Measurements from ENCODE around the gene HMOX1.
A peak's percentile ranks its signal among the peaks of the same experiment; 100 is the strongest.

The HMOX1 gene

GRCh38 chr22:35401863-35402262 is 21.0 kb downstream of the HMOX1 start:
- DNase-seq (ENCODE audit: low read depth in 1 of 2, low spot score in 1 of 2): no peak

- DNase-seq (ENCODE audit: low read depth in 1 of 2, low spot score in 1 of 2): no peak
Observed at GRCh38 chr22:35403356-35403755, 22.5 kb downstream of the HMOX1 start.

GRCh38 chr22:35404176-35404575 is 23.3 kb downstream of the HMOX1 start:
- no peak for DNase-seq (ENCODE audit: low read depth in 1 of 2, low spot score in 1 of 2)

- no peak for DNase-seq (ENCODE audit: low read depth in 1 of 2, low spot score in 1 of 2)
Observed at GRCh38 chr22:35406443-35406842, 25.5 kb downstream of the HMOX1 start.

GRCh38 chr22:35407362-35407761 is 26.5 kb downstream of the HMOX1 start:
- DNase-seq (ENCODE audit: low read depth in 1 of 2, low spot score in 1 of 2): no peak

GRCh38 chr22:35409783-35410662 is 29.1 kb downstream of the HMOX1 start:
- DNase-seq (ENCODE audit: low read depth in 1 of 2, low spot score in 1 of 2): no peak

GRCh38 chr22:35410663-35411034 is 29.8 kb downstream of the HMOX1 start:
- DNase-seq (ENCODE audit: low read depth in 1 of 2, low spot score in 1 of 2): no peak

- no peak for DNase-seq (ENCODE audit: low read depth in 1 of 2, low spot score in 1 of 2)
Observed at GRCh38 chr22:35411102-35411501, 30.2 kb downstream of the HMOX1 start.

- no peak for DNase-seq (ENCODE audit: low read depth in 1 of 2, low spot score in 1 of 2)
Observed at GRCh38 chr22:35413624-35414023, 32.7 kb downstream of the HMOX1 start.

GRCh38 chr22:35417606-35418005 is 36.7 kb downstream of the HMOX1 start:
- no peak for DNase-seq (ENCODE audit: low read depth in 1 of 2, low spot score in 1 of 2)

GRCh38 chr22:35418088-35418487 is 37.2 kb downstream of the HMOX1 start:
- DNase-seq (ENCODE audit: low read depth in 1 of 2, low spot score in 1 of 2): no peak

- no peak for DNase-seq (ENCODE audit: low read depth in 1 of 2, low spot score in 1 of 2)
Observed at GRCh38 chr22:35418731-35419130, 37.8 kb downstream of the HMOX1 start.

- DNase-seq (ENCODE audit: low read depth in 1 of 2, low spot score in 1 of 2): no peak
Observed at GRCh38 chr22:35419756-35420155, 38.9 kb downstream of the HMOX1 start.

- DNase-seq (ENCODE audit: low read depth in 1 of 2, low spot score in 1 of 2): no peak
Observed at GRCh38 chr22:35421121-35421520, 40.2 kb downstream of the HMOX1 start.

- no peak for DNase-seq (ENCODE audit: low read depth in 1 of 2, low spot score in 1 of 2)
Observed at GRCh38 chr22:35422145-35422544, 41.2 kb downstream of the HMOX1 start.

GRCh38 chr22:35422936-35423335 is 42.0 kb downstream of the HMOX1 start:
- no peak for DNase-seq (ENCODE audit: low read depth in 1 of 2, low spot score in 1 of 2)

GRCh38 chr22:35424081-35424480 is 43.2 kb downstream of the HMOX1 start:
- no peak for DNase-seq (ENCODE audit: low read depth in 1 of 2, low spot score in 1 of 2)

GRCh38 chr22:35424761-35425160 is 43.9 kb downstream of the HMOX1 start:
- DNase-seq (ENCODE audit: low read depth in 1 of 2, low spot score in 1 of 2): no peak

GRCh38 chr22:35425546-35425945 is 44.6 kb downstream of the HMOX1 start:
- DNase-seq (ENCODE audit: low read depth in 1 of 2, low spot score in 1 of 2): no peak

- DNase-seq (ENCODE audit: low read depth in 1 of 2, low spot score in 1 of 2): no peak
Observed at GRCh38 chr22:35425971-35426800, 45.3 kb downstream of the HMOX1 start.

- no peak for DNase-seq (ENCODE audit: low read depth in 1 of 2, low spot score in 1 of 2)
Observed at GRCh38 chr22:35426801-35427140, 45.9 kb downstream of the HMOX1 start.

GRCh38 chr22:35430897-35431322 is 50.0 kb downstream of the HMOX1 start:
- DNase-seq (ENCODE audit: low read depth in 1 of 2, low spot score in 1 of 2): peak; percentile 35 to 43
